ENCODE measurements around the gene WNT11. TPM values are rescaled to one million over a fixed set of nuclear protein-coding genes. Genes with fewer than 3 reads are reported as not detected.

The WNT11 gene
- total and polyA plus RNA-seq, 7 donors: 4.5 to 13.0 (median 6.5) TPM

GRCh38 chr11:76176463-76176862, 29.8 kb downstream of the WNT11 start:
- intact Hi-C loops (cut with DNase I): no loop called here
- H3K36me3 ChIP-seq (ENCODE audit: insufficient read depth in 1 of 2, low read depth in 1 of 2): no peaks in the 10 kb centered on the region
- no peak overlapping the region for H3K4me3 ChIP-seq
- TF ChIP-seq CTCF (IDR thresholded peaks at IDR 0.05): no peak
- H3K9me3 ChIP-seq: no peaks in the 10 kb centered on the region
- ATAC-seq (no peak), DNase-seq (no peak)
- 82 to 88% (median 87%) methylated on average over 9 of the region's 9 CpGs for WGBS, 3 donors
- H3K27me3 ChIP-seq (ENCODE audit: insufficient read depth in 3 of 3, low read length in 2 of 3): no peaks in the 10 kb centered on the region
- H3K4me1 ChIP-seq: no peaks in the 10 kb centered on the region
- no peak overlapping the region for H3K27ac ChIP-seq

GRCh38 chr11:76175783-76176182, 30.5 kb downstream of the WNT11 start:
- TF ChIP-seq CTCF (IDR thresholded peaks at IDR 0.05): no peak
- no peak overlapping the region for H3K4me3 ChIP-seq
- intact Hi-C loops (cut with DNase I): no loop called here
- ATAC-seq (no peak), DNase-seq (no peak)
- H3K4me1 ChIP-seq: no peaks in the 10 kb centered on the region
- H3K9me3 ChIP-seq: no peaks in the 10 kb centered on the region
- WGBS, 3 donors: 74 to 84% (median 76%) methylated on average over 4 of the region's 4 CpGs
- no peaks in the 10 kb centered on the region for H3K36me3 ChIP-seq (ENCODE audit: insufficient read depth in 1 of 2, low read depth in 1 of 2)
- no peaks in the 10 kb centered on the region for H3K27me3 ChIP-seq (ENCODE audit: insufficient read depth in 3 of 3, low read length in 2 of 3)
- no peak overlapping the region for H3K27ac ChIP-seq

- 91 to 97% (median 92%) methylated on average over 5 of the region's 5 CpGs for WGBS, 3 donors
- Histone ChIP-seq H3K4me3 (no peak overlapping the region), H3K4me1 (no peaks in the 10 kb centered on the region), H3K27me3 (ENCODE audit: insufficient read depth in 3 of 3, low read length in 2 of 3) (no peaks in the 10 kb centered on the region), H3K36me3 (ENCODE audit: insufficient read depth in 1 of 2, low read depth in 1 of 2) (no peaks in the 10 kb centered on the region), H3K27ac (no peak overlapping the region), H3K9me3 (no peaks in the 10 kb centered on the region)
- DNase-seq (no peak), ATAC-seq (no peak)
- TF ChIP-seq CTCF (IDR thresholded peaks at IDR 0.05): no peak
- intact Hi-C loops (cut with DNase I): no loop called here
Measured at GRCh38 chr11:76174330-76174729, 32.0 kb downstream of the WNT11 start.

- H3K36me3 ChIP-seq (ENCODE audit: insufficient read depth in 1 of 2, low read depth in 1 of 2): no peaks in the 10 kb centered on the region
- H3K4me1 ChIP-seq: no peaks in the 10 kb centered on the region
- no peak overlapping the region for H3K4me3 ChIP-seq
- no peak for TF ChIP-seq CTCF (IDR thresholded peaks at IDR 0.05)
- 82 to 88% (median 84%) methylated on average over 8 of the region's 8 CpGs for WGBS, 3 donors
- DNase-seq: no peak
- no peak overlapping the region for H3K27ac ChIP-seq
- intact Hi-C loops (cut with DNase I): no loop called here
- no peaks in the 10 kb centered on the region for H3K9me3 ChIP-seq
- ATAC-seq: no peak
- no peaks in the 10 kb centered on the region for H3K27me3 ChIP-seq (ENCODE audit: insufficient read depth in 3 of 3, low read length in 2 of 3)
Measured at GRCh38 chr11:76173663-76174062, 32.6 kb downstream of the WNT11 start.

GRCh38 chr11:76172583-76172982, 33.7 kb downstream of the WNT11 start:
- H3K27ac ChIP-seq: no peak overlapping the region
- no peak overlapping the region for H3K4me3 ChIP-seq
- 48 to 73% (median 56%) methylated on average over 13 of the region's 13 CpGs for WGBS, 3 donors
- no peaks in the 10 kb centered on the region for H3K36me3 ChIP-seq (ENCODE audit: insufficient read depth in 1 of 2, low read depth in 1 of 2)
- no peaks in the 10 kb centered on the region for H3K27me3 ChIP-seq (ENCODE audit: insufficient read depth in 3 of 3, low read length in 2 of 3)
- no peak for TF ChIP-seq CTCF (IDR thresholded peaks at IDR 0.05)
- ATAC-seq: no peak
- no peaks in the 10 kb centered on the region for H3K4me1 ChIP-seq
- intact Hi-C loops (cut with DNase I): no loop called here
- no peaks in the 10 kb centered on the region for H3K9me3 ChIP-seq
- no peak for DNase-seq
